ENCODE results near the gene LHPP.

LHPP gene

DNA sequence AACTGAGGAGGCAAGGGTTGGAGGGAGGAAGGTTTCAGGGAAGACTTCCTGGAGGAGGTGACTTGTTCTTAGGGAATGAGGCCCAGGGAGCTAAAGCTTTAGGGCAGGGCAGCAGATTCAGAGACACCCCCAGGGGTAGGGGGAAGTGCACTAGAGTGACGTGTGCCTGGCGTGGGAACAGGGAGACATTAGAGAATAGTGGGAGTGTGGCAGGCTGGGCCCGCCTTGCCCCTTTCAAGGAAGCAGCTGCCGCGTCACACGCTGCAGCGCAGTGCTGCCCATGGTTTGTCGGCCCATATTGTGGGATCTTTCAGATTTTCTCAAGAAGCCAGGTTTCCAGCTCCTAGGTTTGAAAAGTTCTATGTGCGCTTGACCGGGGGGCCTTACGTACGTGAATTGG, 139.4 kb downstream of the LHPP start:
- Histone ChIP-seq H3K27me3 (no peaks in the 10 kb centered on the region), H3K27ac (no peak overlapping the region), H3K4me1 (ENCODE audit: control insufficient read depth in 1 of 2, insufficient read depth in 1 of 2, low read depth in 1 of 2, low read length in 1 of 2) (no peaks in the 10 kb centered on the region), H3K4me3 (ENCODE audit: low read depth in 1 of 2, low read length in 1 of 2) (no peak overlapping the region), H3K36me3 (no peaks in the 10 kb centered on the region), H3K9me3 (no peaks in the 10 kb centered on the region)
- TF ChIP-seq, protein P1, sequence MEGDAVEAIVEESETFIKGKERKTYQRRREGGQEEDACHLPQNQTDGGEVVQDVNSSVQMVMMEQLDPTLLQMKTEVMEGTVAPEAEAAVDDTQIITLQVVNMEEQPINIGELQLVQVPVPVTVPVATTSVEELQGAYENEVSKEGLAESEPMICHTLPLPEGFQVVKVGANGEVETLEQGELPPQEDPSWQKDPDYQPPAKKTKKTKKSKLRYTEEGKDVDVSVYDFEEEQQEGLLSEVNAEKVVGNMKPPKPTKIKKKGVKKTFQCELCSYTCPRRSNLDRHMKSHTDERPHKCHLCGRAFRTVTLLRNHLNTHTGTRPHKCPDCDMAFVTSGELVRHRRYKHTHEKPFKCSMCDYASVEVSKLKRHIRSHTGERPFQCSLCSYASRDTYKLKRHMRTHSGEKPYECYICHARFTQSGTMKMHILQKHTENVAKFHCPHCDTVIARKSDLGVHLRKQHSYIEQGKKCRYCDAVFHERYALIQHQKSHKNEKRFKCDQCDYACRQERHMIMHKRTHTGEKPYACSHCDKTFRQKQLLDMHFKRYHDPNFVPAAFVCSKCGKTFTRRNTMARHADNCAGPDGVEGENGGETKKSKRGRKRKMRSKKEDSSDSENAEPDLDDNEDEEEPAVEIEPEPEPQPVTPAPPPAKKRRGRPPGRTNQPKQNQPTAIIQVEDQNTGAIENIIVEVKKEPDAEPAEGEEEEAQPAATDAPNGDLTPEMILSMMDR (IDR thresholded peaks at IDR 0.05): no peak

DNA sequence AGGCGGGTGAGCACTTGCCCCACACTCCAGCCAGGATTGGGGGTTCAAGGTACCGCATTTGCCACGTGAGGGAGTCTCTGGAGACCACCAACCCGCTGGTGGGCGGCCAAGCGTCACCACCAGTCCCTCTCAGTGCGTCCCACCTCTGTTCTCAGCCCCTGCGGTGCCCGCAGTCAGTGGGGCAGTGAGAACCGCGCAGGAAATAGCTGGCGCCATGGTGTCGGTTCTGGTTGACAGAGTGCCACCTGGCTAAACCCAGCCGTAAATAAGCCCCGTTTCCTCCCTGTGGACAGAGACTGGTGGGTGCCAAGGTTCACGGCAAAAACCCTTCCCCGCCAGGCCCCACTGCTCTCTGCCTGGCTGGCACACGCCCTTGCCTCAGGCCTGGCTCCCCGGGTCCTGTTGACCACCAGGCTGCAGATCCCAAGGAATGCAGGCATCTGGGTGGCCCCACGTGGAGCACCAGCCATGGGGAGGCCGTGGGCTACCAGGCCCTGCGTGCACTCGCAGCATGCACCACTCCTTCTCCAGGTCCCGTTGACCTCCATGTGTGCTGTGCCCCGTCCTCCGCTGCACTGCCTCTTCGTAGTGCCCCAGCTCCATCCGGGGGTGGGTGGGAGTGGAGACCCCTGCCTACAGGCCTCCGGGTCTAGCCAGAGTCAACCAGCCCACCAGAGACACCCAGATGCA, 140.0 kb downstream of the LHPP start:
- TF ChIP-seq, protein P1 (IDR thresholded peaks at IDR 0.05): no peak
- no peaks in the 10 kb centered on the region for H3K9me3 ChIP-seq
- no peak overlapping the region for H3K27ac ChIP-seq
- H3K36me3 ChIP-seq: no peaks in the 10 kb centered on the region
- no peaks in the 10 kb centered on the region for H3K27me3 ChIP-seq
- no peaks in the 10 kb centered on the region for H3K4me1 ChIP-seq (ENCODE audit: control insufficient read depth in 1 of 2, insufficient read depth in 1 of 2, low read depth in 1 of 2, low read length in 1 of 2)
- H3K4me3 ChIP-seq (ENCODE audit: low read depth in 1 of 2, low read length in 1 of 2): no peak overlapping the region

DNA sequence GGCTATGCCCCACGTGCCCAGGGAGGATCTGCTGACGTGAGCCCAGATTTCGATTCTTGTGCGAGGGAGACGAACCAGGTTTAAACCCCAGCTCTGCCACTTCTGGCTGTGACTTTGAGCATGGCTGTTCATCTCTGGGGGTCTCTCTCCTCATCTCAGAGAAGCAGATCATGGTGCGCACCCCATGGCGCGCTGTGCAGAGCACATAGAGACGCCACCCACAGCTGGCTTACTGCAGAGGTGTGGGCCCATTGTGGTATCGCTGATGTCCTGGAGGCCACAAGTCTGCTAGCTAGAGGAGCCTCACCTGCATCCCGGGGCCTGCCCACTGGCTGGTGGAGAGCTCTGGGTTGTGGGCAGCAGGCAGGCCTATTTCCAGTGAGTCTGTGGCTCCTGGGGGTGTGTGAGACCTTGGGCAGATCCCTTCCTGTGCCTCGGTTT, 140.5 kb downstream of the LHPP start:
- Histone ChIP-seq H3K27ac (no peak overlapping the region), H3K27me3 (no peaks in the 10 kb centered on the region), H3K4me1 (ENCODE audit: control insufficient read depth in 1 of 2, insufficient read depth in 1 of 2, low read depth in 1 of 2, low read length in 1 of 2) (no peaks in the 10 kb centered on the region), H3K9me3 (no peaks in the 10 kb centered on the region), H3K36me3 (no peaks in the 10 kb centered on the region), H3K4me3 (ENCODE audit: low read depth in 1 of 2, low read length in 1 of 2) (no peak overlapping the region)
- TF ChIP-seq, protein P1 (IDR thresholded peaks at IDR 0.05): no peak

DNA sequence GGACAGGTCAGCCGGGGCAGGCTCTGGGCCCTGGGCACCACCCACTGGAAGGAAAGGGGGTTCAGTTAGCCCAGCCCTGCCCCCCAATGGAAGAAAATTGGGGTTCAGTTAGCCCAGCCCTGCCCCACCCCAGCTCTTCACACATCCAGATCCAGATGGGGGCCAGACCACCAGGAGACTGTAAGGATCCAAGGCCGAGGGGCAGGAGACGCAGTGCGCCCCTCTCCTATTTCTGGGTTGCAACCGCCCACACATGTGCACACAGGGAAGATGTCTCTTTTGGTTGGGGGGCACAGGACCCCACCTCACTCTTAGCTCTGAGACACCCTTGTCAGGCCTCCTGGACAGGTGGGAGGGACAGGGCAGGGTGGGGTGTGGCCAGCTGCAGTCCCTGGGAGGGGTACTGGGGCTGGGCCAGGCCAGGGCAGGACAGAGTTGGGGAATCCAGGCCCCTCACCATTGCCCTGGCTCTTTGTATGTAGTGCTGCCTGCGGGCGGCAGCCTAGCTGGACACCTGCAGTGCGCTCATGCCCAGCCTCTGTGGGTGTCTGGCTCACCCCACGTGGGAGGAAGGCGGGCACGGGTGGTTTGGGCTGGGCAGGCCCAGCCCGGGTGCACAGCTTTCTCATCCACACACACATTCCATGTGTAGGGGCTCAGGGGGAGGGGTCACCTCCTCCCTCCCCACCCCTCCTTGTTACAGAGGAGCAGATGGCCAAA, 141.2 kb downstream of the LHPP start:
- no peaks in the 10 kb centered on the region for H3K36me3 ChIP-seq
- no peaks in the 10 kb centered on the region for H3K27me3 ChIP-seq
- no peak overlapping the region for H3K27ac ChIP-seq
- H3K9me3 ChIP-seq: no peaks in the 10 kb centered on the region
- H3K4me1 ChIP-seq (ENCODE audit: control insufficient read depth in 1 of 2, insufficient read depth in 1 of 2, low read depth in 1 of 2, low read length in 1 of 2): no peaks in the 10 kb centered on the region
- TF ChIP-seq, protein P1 (IDR thresholded peaks at IDR 0.05): no peak
- H3K4me3 ChIP-seq (ENCODE audit: low read depth in 1 of 2, low read length in 1 of 2): no peak overlapping the region

DNA sequence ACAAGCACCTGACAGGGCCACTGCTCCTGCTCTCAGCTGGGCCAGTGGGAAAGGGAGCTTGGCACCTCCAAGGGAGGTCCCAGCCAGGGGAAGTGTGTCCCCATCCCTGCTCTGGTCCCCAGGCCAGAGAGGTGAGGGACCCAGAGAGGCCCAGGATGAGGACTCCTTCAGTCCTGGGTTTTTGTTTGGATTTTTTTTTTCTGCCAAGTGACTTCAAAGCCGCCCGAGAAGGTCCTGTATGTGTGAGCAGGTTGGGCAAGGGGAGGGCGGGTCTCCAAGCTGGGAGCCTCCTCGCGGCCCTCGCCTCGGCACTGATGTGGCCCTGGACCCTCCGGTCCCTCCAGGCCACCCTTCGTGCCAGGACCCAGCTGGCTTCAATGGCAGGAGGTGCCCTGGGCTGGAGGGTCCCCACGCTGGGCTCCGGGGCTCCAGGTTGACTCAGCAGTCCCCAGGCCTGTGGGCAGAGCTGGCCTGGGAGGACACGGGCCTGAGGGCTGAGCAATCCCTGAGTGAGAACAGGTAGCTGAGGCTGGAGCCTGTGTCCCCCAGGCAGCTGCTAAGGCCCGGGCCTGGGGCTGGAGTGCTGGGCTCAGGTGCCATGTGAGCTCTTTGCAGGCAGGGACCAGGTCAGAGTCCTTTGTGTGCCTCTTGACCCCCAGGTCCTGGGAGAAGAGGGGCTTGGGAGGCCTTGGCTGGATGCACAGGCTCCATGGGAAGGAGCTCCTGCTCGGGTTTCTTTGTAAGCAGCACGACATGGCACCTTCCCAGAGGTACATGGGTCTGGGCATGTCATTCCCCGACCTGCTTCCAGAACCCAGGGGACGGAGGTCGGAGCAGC, 142.0 kb downstream of the LHPP start:
- H3K4me1 ChIP-seq (ENCODE audit: control insufficient read depth in 1 of 2, insufficient read depth in 1 of 2, low read depth in 1 of 2, low read length in 1 of 2): no peaks in the 10 kb centered on the region
- no peak overlapping the region for H3K27ac ChIP-seq
- TF ChIP-seq, protein P1 (IDR thresholded peaks at IDR 0.05): no peak
- H3K9me3 ChIP-seq: no peaks in the 10 kb centered on the region
- H3K4me3 ChIP-seq (ENCODE audit: low read depth in 1 of 2, low read length in 1 of 2): no peak overlapping the region
- no peaks in the 10 kb centered on the region for H3K36me3 ChIP-seq
- no peaks in the 10 kb centered on the region for H3K27me3 ChIP-seq
